KMS-11 (cell line): ENCODE results near the gene AKIRIN1.

ENCODE experiments used
- H2AFZ ChIP-seq: fragments of 200-600 bp; sonication (generic); 2 replicates; pipeline ENCODE4 v1.6.1; 2016; ENCODE audit warnings: antibody characterized with exemption, mixed run types, low read depth
- H3K27ac ChIP-seq: fragments of 200-600 bp; sonication (generic); 2 replicates; pipeline ENCODE4 v1.6.1; 2016; ENCODE audit warnings: mild to moderate bottlenecking, mixed run types
- H3K27me3 ChIP-seq: fragments of 200-600 bp; sonication (generic); 2 replicates; pipeline ENCODE4 v1.6.1; 2017; ENCODE audit warnings: mild to moderate bottlenecking, low read depth, mixed run types, moderate library complexity; ENCODE audit not compliant: insufficient read depth
- H3K36me3 ChIP-seq: fragments of 200-600 bp; sonication (generic); 2 replicates; pipeline ENCODE4 v1.6.1; 2017; ENCODE audit warnings: mild to moderate bottlenecking, mixed run types; ENCODE audit not compliant: insufficient read depth
- H3K4me1 ChIP-seq: fragments of 200-600 bp; sonication (generic); 2 replicates; pipeline ENCODE4 v1.6.1; 2016; ENCODE audit warnings: mild to moderate bottlenecking, low read depth, mixed run types; ENCODE audit not compliant: poor library complexity, severe bottlenecking
- H3K4me2 ChIP-seq: fragments of 200-600 bp; sonication (generic); 2 replicates; pipeline ENCODE4 v1.7.0; 2016; ENCODE audit warnings: mild to moderate bottlenecking, mixed run types
- H3K4me3 ChIP-seq: fragments of 200-600 bp; sonication (generic); IDR thresholded peaks from 2 replicates; pipeline ENCODE4 v1.6.1; 2017; ENCODE audit warnings: low read depth, low read length, mixed read lengths; ENCODE audit not compliant: insufficient read depth
- H3K79me2 ChIP-seq: fragments of 200-600 bp; sonication (generic); 2 replicates; pipeline ENCODE4 v1.6.1; 2016; ENCODE audit warnings: low read depth, mixed run types; ENCODE audit not compliant: insufficient read depth
- H3K9ac ChIP-seq: fragments of 200-600 bp; sonication (generic); 2 replicates; pipeline ENCODE4 v1.6.1; 2016; ENCODE audit warnings: mild to moderate bottlenecking, mixed run types
- H4K20me1 ChIP-seq: fragments of 200-600 bp; sonication (generic); 2 replicates; pipeline ENCODE4 v1.6.1; 2016; ENCODE audit warnings: mild to moderate bottlenecking, mixed run types; ENCODE audit not compliant: insufficient read depth
- TF ChIP-seq, protein P1 (sequence below): fragments of 200-600 bp; sonication (generic); conservative IDR thresholded peaks from 2 replicates; pipeline ENCODE4 v1.6.1; 2017; ENCODE audit warnings: low read depth, mild to moderate bottlenecking, antibody characterized with exemption, low read length, moderate library complexity, mixed read lengths

AKIRIN1 gene

DNA sequence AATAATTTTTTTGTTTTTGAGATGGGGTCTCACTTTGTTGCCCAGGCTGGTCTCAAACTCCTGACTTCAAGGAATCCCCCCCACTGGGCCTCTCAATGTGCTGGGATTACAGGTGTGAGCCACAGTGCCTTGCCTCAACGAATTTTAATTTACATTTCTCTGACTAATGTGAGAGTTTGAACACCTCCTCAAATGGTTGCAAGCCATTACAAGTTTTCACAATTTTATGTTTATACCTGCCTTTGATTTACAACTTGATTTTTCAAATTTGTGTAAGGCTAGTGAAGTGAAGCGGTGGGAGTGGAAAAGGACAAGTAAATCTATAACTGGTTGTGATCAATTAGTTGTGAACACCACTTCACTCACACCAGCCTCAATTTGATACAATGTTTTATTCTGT is 40.5 kb upstream of the AKIRIN1 start:
- Histone ChIP-seq H2AFZ (no peak overlapping the region), H3K36me3 (no peaks in the 10 kb centered on the region), H3K4me2 (no peak overlapping the region), H3K27ac (no peak overlapping the region), H3K4me3 (no peak overlapping the region), H3K4me1 (no peaks in the 10 kb centered on the region), H4K20me1 (no peaks in the 10 kb centered on the region), H3K79me2 (no peaks in the 10 kb centered on the region), H3K9ac (no peak overlapping the region), H3K27me3 (no peaks in the 10 kb centered on the region)
- TF ChIP-seq, protein P1, sequence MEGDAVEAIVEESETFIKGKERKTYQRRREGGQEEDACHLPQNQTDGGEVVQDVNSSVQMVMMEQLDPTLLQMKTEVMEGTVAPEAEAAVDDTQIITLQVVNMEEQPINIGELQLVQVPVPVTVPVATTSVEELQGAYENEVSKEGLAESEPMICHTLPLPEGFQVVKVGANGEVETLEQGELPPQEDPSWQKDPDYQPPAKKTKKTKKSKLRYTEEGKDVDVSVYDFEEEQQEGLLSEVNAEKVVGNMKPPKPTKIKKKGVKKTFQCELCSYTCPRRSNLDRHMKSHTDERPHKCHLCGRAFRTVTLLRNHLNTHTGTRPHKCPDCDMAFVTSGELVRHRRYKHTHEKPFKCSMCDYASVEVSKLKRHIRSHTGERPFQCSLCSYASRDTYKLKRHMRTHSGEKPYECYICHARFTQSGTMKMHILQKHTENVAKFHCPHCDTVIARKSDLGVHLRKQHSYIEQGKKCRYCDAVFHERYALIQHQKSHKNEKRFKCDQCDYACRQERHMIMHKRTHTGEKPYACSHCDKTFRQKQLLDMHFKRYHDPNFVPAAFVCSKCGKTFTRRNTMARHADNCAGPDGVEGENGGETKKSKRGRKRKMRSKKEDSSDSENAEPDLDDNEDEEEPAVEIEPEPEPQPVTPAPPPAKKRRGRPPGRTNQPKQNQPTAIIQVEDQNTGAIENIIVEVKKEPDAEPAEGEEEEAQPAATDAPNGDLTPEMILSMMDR, result no peak

DNA sequence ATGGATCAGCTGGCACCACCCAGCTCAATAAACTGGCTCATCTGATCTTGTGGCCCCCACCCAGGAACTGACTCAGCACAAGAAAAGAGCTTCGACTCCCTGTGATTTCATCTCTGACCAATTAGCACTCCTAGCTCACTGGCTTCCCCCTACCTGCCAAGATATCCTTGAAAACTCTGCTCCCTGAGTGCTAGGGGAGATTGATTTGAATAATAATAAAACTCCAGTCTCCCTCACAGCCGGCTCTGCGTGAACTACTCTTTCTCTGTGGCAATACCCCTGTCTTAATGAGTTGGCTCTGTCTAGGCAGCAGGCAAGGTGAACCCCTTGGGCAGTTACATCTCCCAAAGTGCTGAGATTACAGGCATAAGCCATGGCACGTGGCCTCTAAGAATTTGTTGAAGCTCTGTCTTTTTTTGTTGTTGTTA is 37.6 kb upstream of the AKIRIN1 start:
- Histone ChIP-seq H2AFZ (no peak overlapping the region), H3K36me3 (no peaks in the 10 kb centered on the region), H3K4me1 (no peaks in the 10 kb centered on the region), H3K27ac (no peak overlapping the region), H3K4me3 (no peak overlapping the region), H3K27me3 (no peaks in the 10 kb centered on the region), H4K20me1 (no peaks in the 10 kb centered on the region), H3K79me2 (no peaks in the 10 kb centered on the region), H3K4me2 (no peak overlapping the region), H3K9ac (no peak overlapping the region)
- TF ChIP-seq, protein P1, result no peak

DNA sequence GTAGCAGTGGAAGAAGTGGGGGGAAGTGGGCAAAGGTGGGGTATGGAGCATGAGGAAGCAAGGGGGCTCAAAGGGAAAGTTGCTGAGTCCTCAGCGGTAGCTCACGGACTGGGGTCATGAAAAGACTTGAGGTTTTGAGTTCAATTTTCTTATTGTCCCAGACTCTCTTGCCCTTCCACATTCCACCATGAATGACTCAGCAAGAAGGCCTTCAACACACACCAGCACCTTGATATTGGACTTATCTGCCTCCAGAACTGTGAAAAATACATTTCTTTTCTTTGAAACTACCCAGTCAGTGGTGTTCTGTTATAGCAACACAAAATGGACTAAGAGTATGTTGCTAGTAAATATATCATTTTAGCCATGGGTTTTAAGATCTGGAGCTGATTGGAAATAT is 32.1 kb upstream of the AKIRIN1 start:
- H3K4me1 ChIP-seq, result peaks cover 5% of the 10 kb centered on the region
- no peak overlapping the region for H3K4me3 ChIP-seq
- no peak overlapping the region for H3K27ac ChIP-seq
- TF ChIP-seq, protein P1, result no peak
- no peak overlapping the region for H3K9ac ChIP-seq
- no peak overlapping the region; the same call in 1 of the 2 replicates for H2AFZ ChIP-seq
- no peaks in the 10 kb centered on the region for H3K79me2 ChIP-seq
- H3K4me2 ChIP-seq, result no peak overlapping the region
- no peaks in the 10 kb centered on the region for H3K27me3 ChIP-seq
- H4K20me1 ChIP-seq, result no peaks in the 10 kb centered on the region
- no peaks in the 10 kb centered on the region for H3K36me3 ChIP-seq

DNA sequence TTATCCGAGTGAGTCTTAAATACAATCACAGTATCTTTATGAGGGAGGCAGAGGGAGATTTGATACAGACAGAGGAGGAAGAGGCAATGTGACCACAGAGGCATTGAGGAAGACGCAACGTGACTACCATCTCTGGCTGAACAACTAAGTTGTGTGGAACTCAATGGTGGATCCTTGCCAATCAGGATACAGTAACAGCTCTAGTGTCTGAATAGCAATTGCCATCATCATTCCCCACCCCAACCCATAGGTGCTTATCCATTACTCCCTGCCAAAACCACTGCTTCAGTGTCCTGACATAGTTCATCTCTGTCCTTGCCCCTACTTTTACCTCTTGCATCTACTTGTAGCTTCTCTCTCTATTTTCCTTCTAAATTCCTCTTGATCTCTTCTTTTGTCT is 29.0 kb upstream of the AKIRIN1 start:
- H3K4me1 ChIP-seq, result peaks cover 5% of the 10 kb centered on the region
- no peak overlapping the region for H3K27ac ChIP-seq
- no peaks in the 10 kb centered on the region for H3K36me3 ChIP-seq
- H3K79me2 ChIP-seq, result no peaks in the 10 kb centered on the region
- TF ChIP-seq, protein P1, result no peak
- no peak overlapping the region for H2AFZ ChIP-seq
- H3K9ac ChIP-seq, result no peak overlapping the region
- H3K4me3 ChIP-seq, result no peak overlapping the region
- no peak overlapping the region for H3K4me2 ChIP-seq
- no peaks in the 10 kb centered on the region for H4K20me1 ChIP-seq
- H3K27me3 ChIP-seq, result no peaks in the 10 kb centered on the region
